AG10803 (cell line): ENCODE measurements around the gene ZNF722.

Experiments
- DNase-seq: peaks from one replicate; pipeline ENCODE4 v3.0.0; 2010; ENCODE audit warnings: low read depth
- H3K4me3 ChIP-seq: 2 replicates; pipeline ENCODE4 v1.5.1; 2011; ENCODE audit warnings: mild to moderate bottlenecking, low read length, control low read depth
- TF ChIP-seq, protein P1 (sequence below): conservative IDR thresholded peaks from 2 replicates; pipeline ENCODE4 v1.5.1; 2011; ENCODE audit warnings: mild to moderate bottlenecking, low read length, control low read depth, inconsistent platforms

The ZNF722 gene

DNA sequence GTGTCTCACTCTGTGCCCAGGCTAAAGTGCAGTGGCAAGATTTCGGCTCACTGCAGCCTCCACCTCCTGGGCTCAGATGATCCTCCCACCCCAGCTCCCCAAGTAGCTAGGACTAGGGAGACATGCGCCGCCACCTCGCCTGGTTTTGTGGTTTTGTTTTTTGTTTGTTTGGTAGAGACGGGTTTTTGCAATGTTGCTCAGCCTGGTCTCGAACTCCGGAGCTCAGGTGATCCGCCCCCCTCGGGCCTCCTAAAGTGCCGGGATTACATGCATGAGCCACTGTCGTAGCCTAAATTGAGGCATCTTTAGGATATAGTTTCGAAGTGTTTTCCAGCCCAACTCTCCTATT is 47.4 kb downstream of the ZNF722 start:
- TF ChIP-seq, protein P1, sequence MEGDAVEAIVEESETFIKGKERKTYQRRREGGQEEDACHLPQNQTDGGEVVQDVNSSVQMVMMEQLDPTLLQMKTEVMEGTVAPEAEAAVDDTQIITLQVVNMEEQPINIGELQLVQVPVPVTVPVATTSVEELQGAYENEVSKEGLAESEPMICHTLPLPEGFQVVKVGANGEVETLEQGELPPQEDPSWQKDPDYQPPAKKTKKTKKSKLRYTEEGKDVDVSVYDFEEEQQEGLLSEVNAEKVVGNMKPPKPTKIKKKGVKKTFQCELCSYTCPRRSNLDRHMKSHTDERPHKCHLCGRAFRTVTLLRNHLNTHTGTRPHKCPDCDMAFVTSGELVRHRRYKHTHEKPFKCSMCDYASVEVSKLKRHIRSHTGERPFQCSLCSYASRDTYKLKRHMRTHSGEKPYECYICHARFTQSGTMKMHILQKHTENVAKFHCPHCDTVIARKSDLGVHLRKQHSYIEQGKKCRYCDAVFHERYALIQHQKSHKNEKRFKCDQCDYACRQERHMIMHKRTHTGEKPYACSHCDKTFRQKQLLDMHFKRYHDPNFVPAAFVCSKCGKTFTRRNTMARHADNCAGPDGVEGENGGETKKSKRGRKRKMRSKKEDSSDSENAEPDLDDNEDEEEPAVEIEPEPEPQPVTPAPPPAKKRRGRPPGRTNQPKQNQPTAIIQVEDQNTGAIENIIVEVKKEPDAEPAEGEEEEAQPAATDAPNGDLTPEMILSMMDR, result no peak
- H3K4me3 ChIP-seq, result no peak overlapping the region

More for the DNA sequence above, 47.4 kb downstream of the ZNF722 start:
- no peak for DNase-seq
